GM04504 (cell line): ENCODE results near the gene HAPLN3.

Experiments
- DNase-seq: peaks from one replicate; pipeline ENCODE4 v3.0.0-alpha.2; 2012; ENCODE audit warnings: low read depth

HAPLN3 gene

DNA sequence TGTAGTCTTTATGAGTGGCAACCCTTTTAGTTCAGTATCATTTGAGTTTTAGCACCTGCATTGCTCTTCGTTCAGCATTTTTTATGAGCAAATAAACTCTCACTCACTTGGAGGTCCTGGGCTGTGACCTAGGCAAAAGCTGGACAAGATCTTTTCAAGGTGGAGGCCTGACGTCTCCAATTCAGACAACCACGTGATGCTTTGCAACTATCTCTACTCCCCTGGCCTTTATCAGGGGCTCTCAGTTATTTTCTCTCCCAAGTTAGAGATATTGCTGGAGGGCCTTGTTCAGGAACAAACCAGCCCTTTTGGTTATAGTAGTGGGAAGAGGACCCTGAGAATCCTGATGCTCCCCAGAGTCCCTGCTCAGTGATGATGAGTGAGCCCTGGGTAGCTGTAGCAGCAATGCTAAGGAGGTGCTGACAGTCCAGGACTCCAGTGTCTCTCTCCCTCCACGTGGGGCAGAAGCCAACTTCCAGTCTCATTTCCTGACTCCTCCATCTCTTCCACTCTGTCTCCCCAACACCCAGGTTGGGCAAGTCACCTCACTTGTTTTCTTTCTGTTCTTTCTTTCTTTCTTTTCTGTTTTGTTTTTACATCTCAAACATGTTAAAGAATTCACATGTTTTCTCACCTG, 30.4 kb downstream of the HAPLN3 start:
- DNase-seq, result no peak

DNA sequence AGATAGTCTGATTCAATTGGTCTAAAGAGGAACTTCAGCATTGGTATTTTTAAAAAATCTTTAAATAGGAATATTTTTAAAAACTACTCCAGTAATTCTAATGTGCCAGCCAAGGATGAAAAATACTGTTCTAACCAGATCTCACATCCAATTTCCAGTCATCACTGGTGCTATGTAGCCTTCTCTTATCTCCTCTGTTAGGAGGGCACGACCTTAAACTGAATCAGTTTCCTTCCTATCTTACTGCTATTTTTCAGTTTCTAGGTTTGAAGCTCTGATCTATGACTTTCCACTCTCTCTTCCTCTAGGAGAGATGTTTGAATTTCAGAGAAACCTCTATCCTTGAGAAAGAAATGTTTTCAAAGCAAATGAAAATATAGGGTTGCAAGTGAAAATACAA, 31.9 kb downstream of the HAPLN3 start:
- DNase-seq, result no peak

DNA sequence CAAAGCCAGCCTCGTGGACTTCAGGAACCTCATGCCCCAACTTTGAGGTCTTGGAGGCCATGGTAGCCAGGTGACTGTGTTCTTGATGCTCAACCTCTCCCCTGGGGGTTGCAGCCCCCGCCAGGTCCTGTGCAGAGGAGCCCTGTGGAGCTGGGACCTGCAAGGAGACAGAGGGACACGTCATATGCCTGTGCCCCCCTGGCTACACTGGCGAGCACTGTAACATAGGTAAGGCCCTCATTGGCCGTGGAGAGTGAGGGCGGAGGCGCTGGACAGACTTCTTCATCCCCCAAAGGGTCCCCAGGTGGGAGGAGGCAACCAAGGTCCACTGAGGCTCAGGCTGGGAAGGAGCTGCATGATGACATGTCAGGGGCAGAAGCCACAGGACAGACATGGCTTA, 35.1 kb downstream of the HAPLN3 start:
- DNase-seq, result no peak

DNA sequence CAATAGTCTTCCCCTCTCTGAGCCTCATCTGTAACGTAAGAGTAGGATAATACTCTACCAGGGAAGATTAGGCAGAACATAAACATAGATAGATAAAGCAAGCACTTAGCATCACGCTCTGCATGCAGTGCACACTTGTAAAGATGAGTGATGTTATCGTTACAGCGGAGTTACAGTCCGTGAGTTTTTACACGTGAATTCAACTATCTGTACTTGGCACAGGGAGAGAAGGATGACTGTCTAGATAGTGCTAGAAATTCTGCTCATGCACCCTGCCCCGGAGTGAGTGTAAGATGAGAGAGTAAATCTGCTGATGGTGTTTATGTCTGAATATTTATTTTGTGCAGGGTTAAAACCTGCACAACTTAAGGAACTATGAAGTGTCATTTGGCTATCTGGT, 35.8 kb downstream of the HAPLN3 start:
- DNase-seq, result no peak

GRCh38 chr15:88858934-88859333, 36.4 kb downstream of the HAPLN3 start:
- DNase-seq, result no peak

- DNase-seq, result no peak
Measured at GRCh38 chr15:88852476-88852875, 42.9 kb downstream of the HAPLN3 start.

DNA sequence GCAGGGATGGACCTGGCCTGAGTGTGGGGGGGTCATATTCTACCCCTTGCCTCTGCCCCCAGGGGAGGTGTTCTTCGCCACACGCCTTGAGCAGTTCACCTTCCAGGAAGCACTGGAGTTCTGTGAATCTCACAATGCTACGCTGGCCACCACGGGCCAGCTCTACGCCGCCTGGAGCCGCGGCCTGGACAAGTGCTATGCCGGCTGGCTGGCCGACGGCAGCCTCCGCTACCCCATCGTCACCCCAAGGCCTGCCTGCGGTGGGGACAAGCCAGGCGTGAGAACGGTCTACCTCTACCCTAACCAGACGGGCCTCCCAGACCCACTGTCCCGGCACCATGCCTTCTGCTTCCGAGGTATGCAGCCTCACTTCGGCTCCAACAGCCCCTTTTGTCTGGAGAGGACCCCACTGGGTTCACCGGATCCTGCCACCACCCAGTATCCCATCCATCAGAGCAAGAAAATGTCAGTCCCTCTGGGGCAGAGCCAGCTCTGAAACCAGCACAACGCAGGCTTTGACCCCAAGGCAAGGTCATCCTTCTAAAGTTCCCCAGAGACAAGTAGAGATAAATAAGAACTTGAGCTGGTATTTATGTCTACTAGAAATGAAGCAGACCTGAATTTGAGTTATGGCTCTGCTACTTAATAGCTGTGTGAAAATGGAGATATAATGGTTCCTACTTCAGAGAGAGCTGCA, 45.8 kb downstream of the HAPLN3 start:
- DNase-seq, result no peak

- DNase-seq, result no peak
Measured at GRCh38 chr15:88848203-88848602, 47.1 kb downstream of the HAPLN3 start.

GRCh38 chr15:88847144-88847543, 48.2 kb downstream of the HAPLN3 start:
- no peak for DNase-seq

GRCh38 chr15:88845616-88846015, 49.7 kb downstream of the HAPLN3 start:
- no peak for DNase-seq

DNA sequence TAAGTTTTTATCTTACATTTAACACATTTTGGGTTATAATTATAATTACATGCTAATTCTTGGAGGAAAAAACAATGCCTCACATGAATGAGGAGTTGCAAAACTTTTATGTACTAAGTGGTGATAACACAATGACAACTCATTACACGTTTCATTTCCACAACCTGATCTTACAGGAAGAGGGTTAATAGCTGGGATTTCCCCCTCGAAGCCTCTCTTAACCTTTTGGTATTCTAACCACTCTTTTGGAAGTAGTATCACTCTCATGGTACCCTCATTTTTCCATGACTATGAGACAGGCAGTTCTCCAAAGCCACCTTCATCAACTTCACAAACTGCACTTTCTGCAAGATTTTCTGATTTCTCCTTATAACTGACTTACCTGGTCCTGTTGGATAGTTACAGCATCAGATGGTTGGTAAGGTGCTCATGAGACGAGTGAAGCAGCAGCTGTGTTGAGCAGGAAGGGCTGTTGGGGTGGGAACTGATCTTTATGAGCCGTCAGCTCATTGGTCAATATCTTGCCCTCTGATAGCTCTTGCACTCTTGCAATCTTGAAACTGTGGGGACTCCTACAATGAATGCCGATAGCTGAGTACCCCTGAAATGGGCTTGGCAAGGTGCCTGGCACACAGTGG, 50.5 kb downstream of the HAPLN3 start:
- no peak for DNase-seq

DNA sequence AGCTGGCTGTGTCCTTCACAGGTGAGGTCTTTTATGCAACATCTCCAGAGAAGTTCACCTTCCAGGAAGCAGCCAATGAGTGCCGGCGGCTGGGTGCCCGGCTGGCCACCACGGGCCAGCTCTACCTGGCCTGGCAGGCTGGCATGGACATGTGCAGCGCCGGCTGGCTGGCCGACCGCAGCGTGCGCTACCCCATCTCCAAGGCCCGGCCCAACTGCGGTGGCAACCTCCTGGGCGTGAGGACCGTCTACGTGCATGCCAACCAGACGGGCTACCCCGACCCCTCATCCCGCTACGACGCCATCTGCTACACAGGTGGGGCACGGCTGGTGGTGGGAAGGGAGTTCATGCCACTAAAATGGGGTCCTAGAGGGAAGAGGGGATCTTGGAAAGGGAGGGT, 52.0 kb downstream of the HAPLN3 start:
- DNase-seq, result no peak

DNA sequence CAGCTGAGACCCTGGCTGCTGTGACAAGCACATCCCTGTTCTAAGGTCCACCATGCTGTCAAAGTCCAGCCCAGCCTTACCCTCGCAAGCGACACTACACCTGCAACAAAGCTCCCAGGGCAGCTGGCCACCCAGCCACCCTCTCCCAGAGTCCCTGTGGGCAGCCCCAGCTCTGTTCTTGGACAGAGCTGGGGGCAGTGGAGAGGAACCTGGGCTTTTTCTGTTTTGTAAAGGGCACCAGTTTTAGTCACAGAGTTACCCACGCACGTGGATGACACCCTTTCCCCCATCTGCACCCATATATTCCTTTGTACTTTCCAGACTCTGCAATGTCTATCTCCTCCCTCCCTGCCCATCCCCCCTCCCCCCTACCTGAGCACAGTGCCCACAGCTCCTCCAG, 53.2 kb downstream of the HAPLN3 start:
- no peak for DNase-seq

DNA sequence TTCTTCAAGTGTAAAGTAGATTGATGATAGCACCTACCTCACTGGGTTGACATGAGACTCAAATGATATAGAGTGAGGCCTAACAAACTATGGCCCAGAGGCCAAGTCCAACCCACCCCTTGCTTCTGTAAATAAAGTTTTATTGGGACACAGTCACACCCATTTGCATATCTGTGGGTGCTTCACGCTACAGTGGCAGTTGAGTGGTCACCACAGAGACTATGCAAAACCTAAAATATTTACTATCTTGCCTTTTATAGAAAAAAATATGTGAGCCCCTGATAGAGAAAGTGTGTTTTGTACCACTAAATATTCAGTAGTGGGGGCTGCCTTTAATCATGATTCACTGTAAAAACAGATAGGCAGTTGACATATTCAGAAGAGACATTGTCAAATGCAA, 54.1 kb downstream of the HAPLN3 start:
- no peak for DNase-seq

DNA sequence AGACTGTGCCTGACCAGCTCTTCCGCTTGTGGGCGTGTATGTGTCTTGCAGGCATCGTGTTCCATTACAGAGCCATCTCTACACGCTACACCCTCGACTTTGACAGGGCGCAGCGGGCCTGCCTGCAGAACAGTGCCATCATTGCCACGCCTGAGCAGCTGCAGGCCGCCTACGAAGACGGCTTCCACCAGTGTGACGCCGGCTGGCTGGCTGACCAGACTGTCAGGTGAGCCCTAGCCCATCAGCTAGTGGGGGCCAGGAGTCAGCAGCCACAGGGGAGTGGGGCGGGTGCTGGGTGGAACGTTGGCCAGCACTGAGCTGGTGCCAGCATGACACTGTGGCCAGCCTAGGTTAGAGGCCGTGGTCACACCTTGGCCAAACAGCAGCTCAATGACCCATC, 55.4 kb downstream of the HAPLN3 start:
- no peak for DNase-seq

DNA sequence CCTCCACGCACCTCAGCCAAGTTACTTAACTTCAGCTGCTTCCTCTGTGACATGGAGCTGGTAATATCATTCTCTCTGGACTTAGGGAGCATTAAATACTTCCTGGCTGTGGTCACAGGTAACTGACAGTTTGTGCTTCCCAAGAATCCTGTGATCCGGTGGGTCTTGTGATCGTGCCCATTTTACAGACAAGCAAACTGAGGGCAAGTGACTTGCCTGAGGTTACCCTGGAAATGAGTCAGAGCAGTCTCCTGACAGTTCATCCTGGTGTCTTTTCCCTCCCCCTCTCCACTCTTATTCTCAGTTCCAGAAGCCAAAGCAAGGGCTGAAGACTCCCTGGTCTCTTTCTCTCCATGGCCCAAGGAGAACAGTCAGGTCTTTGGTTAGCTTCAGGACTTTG, 56.2 kb downstream of the HAPLN3 start:
- DNase-seq, result no peak

DNA sequence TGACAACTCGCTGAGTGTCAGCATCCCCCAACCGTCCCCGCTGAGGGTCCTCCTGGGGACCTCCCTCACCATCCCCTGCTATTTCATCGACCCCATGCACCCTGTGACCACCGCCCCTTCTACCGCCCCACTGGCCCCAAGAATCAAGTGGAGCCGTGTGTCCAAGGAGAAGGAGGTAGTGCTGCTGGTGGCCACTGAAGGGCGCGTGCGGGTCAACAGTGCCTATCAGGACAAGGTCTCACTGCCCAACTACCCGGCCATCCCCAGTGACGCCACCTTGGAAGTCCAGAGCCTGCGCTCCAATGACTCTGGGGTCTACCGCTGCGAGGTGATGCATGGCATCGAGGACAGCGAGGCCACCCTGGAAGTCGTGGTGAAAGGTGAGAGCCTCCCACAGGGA, 56.7 kb downstream of the HAPLN3 start:
- no peak for DNase-seq

GRCh38 chr15:88835646-88836045, 59.7 kb downstream of the HAPLN3 start:
- no peak for DNase-seq

- DNase-seq, result no peak
Measured at GRCh38 chr15:88835119-88835518, 60.2 kb downstream of the HAPLN3 start.

GRCh38 chr15:88834211-88834812, 61.0 kb downstream of the HAPLN3 start:
- no peak for DNase-seq

DNA sequence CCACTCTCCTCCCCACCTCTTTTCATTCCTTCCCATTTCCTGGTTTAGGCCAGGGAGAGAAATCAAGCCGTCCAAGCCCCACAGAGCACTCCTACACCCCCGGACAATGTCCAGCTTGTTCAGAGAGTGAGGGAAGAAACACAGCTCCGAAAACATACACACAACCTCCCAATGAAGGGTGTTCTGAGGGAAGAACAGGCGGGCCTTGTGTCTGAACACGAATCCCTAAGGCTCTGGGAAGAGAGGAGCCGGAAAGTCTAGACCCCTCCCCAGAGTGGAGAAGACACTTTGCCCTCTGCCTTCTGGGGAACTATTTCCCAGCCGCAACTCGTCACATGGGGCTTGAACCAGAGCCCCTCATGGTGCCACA, 61.6 kb downstream of the HAPLN3 start:
- DNase-seq, result no peak

GRCh38 chr15:88832820-88833730, 62.3 kb downstream of the HAPLN3 start:
- DNase-seq, result no peak
